ENCODE data around the gene KRTAP10-2.
"Not testable (repeated sequence)": the region's sequence is repeated elsewhere in the genome, so short reads cannot be mapped to it uniquely, and the experiment has no call there.

Gene KRTAP10-2

GRCh38 chr21:44556879-44557278 lies 5.6 kb upstream of the KRTAP10-2 start:
- no peaks in the 10 kb centered on the region for H3K27me3 ChIP-seq (ENCODE audit: control insufficient read depth, insufficient read depth, low read length)
- no peak overlapping the region for H2AFZ ChIP-seq
- no peaks in the 10 kb centered on the region for H3K36me3 ChIP-seq (ENCODE audit: control insufficient read depth, insufficient read depth, low read length)
- no peaks in the 10 kb centered on the region for H3K9me3 ChIP-seq (ENCODE audit: control insufficient read depth, low read length)
- H3K4me1 ChIP-seq, result no peaks in the 10 kb centered on the region
- no peak for TF ChIP-seq CTCF (IDR thresholded peaks at IDR 0.05)
- H3K4me3 ChIP-seq (ENCODE audit: low read depth, low read length), result no peak overlapping the region
- no peak overlapping the region for H3K27ac ChIP-seq
- H3K4me2 ChIP-seq (ENCODE audit: low read length), result no peak overlapping the region
- no peak overlapping the region for H3K9ac ChIP-seq
- H3K79me2 ChIP-seq, result no peaks in the 10 kb centered on the region

- no peak overlapping the region for H3K4me2 ChIP-seq (ENCODE audit: low read length)
- H3K9ac ChIP-seq, result no peak overlapping the region
- no peaks in the 10 kb centered on the region for H3K79me2 ChIP-seq
- H3K9me3 ChIP-seq (ENCODE audit: control insufficient read depth, low read length), result no peaks in the 10 kb centered on the region
- H3K4me3 ChIP-seq (ENCODE audit: low read depth, low read length), result no peak overlapping the region
- H3K27me3 ChIP-seq (ENCODE audit: control insufficient read depth, insufficient read depth, low read length), result no peaks in the 10 kb centered on the region
- no peaks in the 10 kb centered on the region for H3K36me3 ChIP-seq (ENCODE audit: control insufficient read depth, insufficient read depth, low read length)
- no peak for TF ChIP-seq CTCF (IDR thresholded peaks at IDR 0.05)
- no peak overlapping the region for H3K27ac ChIP-seq
- no peaks in the 10 kb centered on the region for H3K4me1 ChIP-seq
- no peak overlapping the region for H2AFZ ChIP-seq
These were observed 4.0 kb upstream of the KRTAP10-2 start for GRCh38 chr21:44555200-44555875.

- no peaks in the 10 kb centered on the region for H3K27me3 ChIP-seq (ENCODE audit: control insufficient read depth, insufficient read depth, low read length)
- no peaks in the 10 kb centered on the region for H3K9me3 ChIP-seq (ENCODE audit: control insufficient read depth, low read length)
These were observed 1.4 kb upstream of the KRTAP10-2 start for GRCh38 chr21:44552681-44553080.

GRCh38 chr21:44552136-44552535 lies 831 bp upstream of the KRTAP10-2 start:
- no peaks in the 10 kb centered on the region for H3K27me3 ChIP-seq (ENCODE audit: control insufficient read depth, insufficient read depth, low read length)
- H3K4me2 ChIP-seq (ENCODE audit: low read length), result no peak overlapping the region
- H3K79me2 ChIP-seq, result no peaks in the 10 kb centered on the region
- no peaks in the 10 kb centered on the region for H3K9me3 ChIP-seq (ENCODE audit: control insufficient read depth, low read length)
- H3K27ac ChIP-seq, result no peak overlapping the region
- H3K36me3 ChIP-seq (ENCODE audit: control insufficient read depth, insufficient read depth, low read length), result no peaks in the 10 kb centered on the region
- TF ChIP-seq CTCF (IDR thresholded peaks at IDR 0.05), result no peak
- H3K9ac ChIP-seq, result no peak overlapping the region
- H2AFZ ChIP-seq, result no peak overlapping the region
- no peaks in the 10 kb centered on the region for H3K4me1 ChIP-seq
- H3K4me3 ChIP-seq (ENCODE audit: low read depth, low read length), result no peak overlapping the region

More at GRCh38 chr21:44552681-44553080, 1.4 kb upstream of the KRTAP10-2 start:
- TF ChIP-seq CTCF (IDR thresholded peaks at IDR 0.05), result no peak
- no peak overlapping the region for H2AFZ ChIP-seq
- no peak overlapping the region for H3K4me2 ChIP-seq (ENCODE audit: low read length)
- H3K36me3 ChIP-seq (ENCODE audit: control insufficient read depth, insufficient read depth, low read length), result no peaks in the 10 kb centered on the region
- H3K27ac ChIP-seq, result no peak overlapping the region
- H3K9ac ChIP-seq, result no peak overlapping the region
- H3K79me2 ChIP-seq, result no peaks in the 10 kb centered on the region
- H3K4me1 ChIP-seq, result no peaks in the 10 kb centered on the region
- no peak overlapping the region for H3K4me3 ChIP-seq (ENCODE audit: low read depth, low read length)

- no peaks in the 10 kb centered on the region for H3K27me3 ChIP-seq (ENCODE audit: control insufficient read depth, insufficient read depth, low read length)
These were observed 498 bp downstream of the KRTAP10-2 start for GRCh38 chr21:44550807-44551206.

GRCh38 chr21:44550285-44550684 lies 1.0 kb downstream of the KRTAP10-2 start:
- H3K27ac ChIP-seq; H3K27me3 ChIP-seq (ENCODE audit: control insufficient read depth, insufficient read depth, low read length); H3K79me2 ChIP-seq; H3K36me3 ChIP-seq (ENCODE audit: control insufficient read depth, insufficient read depth, low read length); H3K9me3 ChIP-seq (ENCODE audit: control insufficient read depth, low read length); H3K9ac ChIP-seq; H3K4me3 ChIP-seq (ENCODE audit: low read depth, low read length); H2AFZ ChIP-seq; H3K4me1 ChIP-seq; H3K4me2 ChIP-seq (ENCODE audit: low read length): not testable (repeated sequence)

More at GRCh38 chr21:44550807-44551206, 498 bp downstream of the KRTAP10-2 start:
- H2AFZ ChIP-seq, result no peak overlapping the region
- H3K4me1 ChIP-seq, result no peaks in the 10 kb centered on the region
- H3K4me2 ChIP-seq (ENCODE audit: low read length), result no peak overlapping the region
- H3K9ac ChIP-seq, result no peak overlapping the region
- H3K9me3 ChIP-seq (ENCODE audit: control insufficient read depth, low read length), result no peaks in the 10 kb centered on the region
- H3K36me3 ChIP-seq (ENCODE audit: control insufficient read depth, insufficient read depth, low read length), result no peaks in the 10 kb centered on the region
- H3K27ac ChIP-seq, result no peak overlapping the region
- no peak overlapping the region for H3K4me3 ChIP-seq (ENCODE audit: low read depth, low read length)
- no peak for TF ChIP-seq CTCF (IDR thresholded peaks at IDR 0.05)
- no peaks in the 10 kb centered on the region for H3K79me2 ChIP-seq

All from parathyroid adenoma (tissue), 2 donors.